HG03354 (cell line): Measurements from ENCODE around the gene NACC1.
"Not testable (repeated sequence)": the region's sequence is repeated elsewhere in the genome, so short reads cannot be mapped to it uniquely, and the experiment has no call there.

Experiments used
- ATAC-seq: cut with Tn5 transposase; IDR thresholded peaks from one replicate; pipeline ENCODE4 v1.9.1; 2021; ENCODE audit warnings: mild to moderate bottlenecking; ENCODE audit not compliant: unreplicated experiment, poor library complexity, severe bottlenecking

NACC1 gene

DNA sequence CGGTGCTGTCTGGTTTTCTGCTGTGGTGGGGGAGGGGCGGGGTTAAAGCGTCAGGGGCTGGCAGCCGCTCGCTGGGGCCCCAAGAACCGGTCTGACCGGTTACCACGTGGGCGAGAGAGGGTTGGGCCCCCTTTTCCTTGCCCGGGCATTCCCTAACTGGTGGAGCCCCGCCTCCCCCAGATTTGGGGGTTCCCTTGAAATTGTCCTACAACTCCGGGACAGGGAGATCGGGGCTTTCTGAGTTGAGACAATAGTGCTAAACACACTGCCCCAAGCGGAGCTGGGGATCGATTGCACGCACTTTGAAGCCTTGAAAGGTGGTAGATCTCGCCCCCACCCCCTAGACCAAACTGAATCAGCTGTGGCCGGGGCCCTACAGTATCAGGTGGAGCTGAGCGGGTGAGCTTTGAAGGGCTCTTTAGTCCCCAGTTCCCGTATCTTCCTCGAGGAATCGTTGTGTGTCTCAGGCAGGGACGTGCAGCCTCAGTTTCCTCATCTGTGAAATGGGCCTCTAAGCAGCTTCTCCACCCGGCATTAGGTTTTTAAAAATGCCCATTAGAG lies 36.9 kb downstream of the NACC1 start:
- ATAC-seq = no peak

DNA sequence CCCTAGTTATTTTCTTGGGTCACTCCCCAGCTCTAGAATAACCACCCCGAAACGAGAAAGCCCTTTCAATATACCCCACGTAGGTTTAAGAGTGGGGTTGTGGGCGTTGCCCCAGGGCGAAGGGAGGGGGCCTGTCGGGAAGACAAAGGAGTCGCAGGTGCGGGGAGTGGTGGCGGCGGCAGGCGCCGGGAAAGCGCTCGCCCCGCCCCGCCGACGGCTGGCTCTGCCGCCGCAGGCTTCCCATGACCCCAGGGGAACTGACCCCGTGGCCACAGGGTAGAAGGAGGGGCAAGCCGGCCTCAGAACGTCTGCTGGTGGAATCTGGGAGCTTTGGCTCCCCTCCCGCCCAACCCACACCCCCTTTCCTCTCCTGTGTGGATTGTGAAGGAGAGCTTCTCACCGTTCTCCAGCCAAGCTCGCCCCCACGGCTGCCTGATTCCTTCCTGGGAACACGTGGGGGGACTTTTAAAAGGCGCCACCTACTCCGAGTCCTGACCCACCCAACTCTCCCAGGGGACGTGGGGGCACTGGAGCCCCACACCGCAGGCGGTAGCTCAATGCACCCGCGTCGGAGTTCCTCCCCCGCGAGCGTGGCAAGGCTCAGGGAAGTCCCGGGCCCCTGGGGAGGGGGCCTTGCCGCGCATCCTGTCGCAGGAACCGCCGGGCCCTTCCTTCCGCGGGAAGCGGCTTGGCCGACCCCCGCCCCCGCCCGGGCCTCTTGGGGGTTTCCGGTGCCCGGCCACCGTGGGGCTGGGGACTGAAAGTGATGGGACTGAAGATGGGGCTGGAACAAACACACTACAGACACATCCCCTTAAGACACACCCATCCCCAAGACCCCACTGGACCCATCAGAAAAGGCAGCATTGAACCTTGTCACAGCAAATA lies 37.7 kb downstream of the NACC1 start:
- ATAC-seq = no peak

DNA sequence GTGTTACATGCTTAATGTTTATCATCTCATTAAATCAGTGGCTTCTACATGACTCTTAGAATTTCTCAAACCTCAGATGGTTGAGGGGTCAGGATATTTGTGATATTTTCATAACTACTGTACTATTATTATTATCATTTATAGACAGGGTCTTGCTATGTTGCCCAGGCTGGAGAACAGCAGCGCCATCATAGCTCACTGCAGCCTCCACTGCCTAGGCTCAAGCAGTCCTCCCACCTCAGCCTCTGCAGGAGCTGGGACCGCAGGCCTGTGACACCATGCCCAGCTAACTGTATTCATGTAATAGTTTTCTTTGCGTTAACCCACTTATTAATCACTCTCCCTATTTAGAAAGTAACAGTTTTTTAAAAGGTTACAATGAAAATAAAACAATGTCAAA lies 41.6 kb downstream of the NACC1 start:
- no peak for ATAC-seq

DNA sequence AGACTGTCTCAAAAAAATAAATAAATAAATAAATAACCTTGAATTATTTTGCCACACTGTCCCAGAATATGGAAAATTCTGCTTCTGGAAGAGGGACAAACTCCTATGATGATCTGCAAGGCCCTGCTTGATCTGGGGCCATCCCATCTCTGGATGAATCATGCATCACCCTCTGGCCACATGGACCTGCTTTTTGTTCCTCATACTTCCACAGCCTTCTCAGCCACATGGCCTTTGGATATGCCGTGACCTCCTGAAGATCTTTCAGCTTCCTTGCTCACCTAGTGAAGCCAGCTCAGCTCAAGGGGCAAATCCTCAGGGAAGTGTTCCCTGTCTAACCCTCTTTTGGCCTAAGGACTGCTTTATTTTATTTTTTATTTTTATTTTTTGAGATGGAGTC lies 42.5 kb downstream of the NACC1 start:
- no peak for ATAC-seq

DNA sequence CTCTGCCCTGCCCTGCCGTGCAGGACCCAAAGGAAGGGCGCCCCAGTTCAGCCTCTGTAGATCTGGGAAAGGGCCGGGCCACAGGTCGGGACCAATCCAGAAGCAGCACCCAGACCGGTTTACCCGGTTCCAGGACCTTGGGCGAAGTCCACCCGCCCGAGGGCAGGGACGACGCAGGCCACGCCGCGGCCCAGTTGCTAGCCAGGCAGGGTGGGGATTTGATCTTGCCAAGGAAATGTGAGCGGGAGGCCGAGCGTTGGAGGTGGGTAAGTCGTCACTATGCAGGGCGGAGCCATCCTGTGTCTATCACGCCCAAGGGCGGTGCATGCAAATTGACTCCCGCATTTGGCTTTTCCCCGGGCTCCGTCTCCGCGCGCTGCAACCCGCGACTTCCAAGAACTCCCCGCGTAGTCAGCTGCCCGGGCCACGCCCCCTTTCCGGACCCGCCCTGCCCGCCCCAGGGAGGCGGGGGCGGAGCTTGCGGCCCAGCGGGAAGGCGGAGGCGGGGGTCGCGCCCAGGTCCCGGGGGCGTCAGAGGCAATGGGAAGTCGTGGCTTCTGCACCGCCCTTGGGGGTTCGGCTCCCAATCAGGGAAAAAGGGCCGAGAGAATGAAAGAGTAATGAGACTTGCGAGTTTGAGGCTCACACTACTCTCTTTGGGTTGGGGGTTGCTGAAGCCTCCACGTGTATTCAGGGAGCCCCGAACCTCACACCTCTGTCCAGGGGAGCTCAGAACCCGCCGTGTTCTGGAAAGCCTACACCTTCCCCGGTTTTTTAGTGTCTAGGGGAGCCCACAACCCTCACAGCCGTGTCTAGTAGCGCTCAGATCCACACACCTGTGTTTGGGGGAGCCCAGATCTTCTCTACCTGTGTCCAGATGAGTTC lies 44.9 kb downstream of the NACC1 start:
- peak; percentile 49 for ATAC-seq

DNA sequence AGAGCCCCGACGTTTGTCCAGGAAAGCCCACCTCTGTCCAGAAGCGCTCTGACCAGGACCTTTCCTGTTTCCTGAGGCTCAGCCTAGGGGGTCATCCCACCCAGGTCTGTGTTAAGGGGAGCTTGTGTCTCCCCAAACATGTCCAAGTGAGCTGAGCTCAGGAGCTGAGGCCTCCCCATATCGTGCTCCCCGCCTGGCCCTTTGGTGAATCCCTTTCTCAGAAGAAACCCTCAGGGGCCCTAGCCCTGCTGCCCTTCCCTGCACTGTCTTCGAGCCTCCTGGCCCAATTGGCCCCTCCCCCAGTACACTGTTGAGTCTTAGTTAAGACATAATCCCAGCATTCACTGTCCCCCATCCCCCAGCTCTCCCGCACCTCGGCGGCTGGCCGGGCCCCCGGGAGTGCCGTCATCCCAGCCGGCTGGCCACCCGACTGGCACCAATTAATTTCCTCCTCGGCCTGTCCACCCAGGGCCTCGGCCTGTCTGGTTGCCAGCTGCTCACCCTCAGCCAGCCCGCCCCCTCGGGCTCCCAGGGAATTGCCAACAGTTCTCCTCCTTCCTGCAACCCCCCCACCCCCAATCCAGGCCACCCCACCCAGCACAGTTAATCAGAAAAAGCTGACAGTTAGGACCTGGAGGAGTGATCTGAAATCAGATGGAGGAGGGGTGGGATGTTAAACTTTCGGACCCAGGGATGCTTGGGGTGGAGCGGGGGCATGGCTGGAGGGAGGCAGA lies 45.7 kb downstream of the NACC1 start:
- peak; percentile 4 for ATAC-seq

DNA sequence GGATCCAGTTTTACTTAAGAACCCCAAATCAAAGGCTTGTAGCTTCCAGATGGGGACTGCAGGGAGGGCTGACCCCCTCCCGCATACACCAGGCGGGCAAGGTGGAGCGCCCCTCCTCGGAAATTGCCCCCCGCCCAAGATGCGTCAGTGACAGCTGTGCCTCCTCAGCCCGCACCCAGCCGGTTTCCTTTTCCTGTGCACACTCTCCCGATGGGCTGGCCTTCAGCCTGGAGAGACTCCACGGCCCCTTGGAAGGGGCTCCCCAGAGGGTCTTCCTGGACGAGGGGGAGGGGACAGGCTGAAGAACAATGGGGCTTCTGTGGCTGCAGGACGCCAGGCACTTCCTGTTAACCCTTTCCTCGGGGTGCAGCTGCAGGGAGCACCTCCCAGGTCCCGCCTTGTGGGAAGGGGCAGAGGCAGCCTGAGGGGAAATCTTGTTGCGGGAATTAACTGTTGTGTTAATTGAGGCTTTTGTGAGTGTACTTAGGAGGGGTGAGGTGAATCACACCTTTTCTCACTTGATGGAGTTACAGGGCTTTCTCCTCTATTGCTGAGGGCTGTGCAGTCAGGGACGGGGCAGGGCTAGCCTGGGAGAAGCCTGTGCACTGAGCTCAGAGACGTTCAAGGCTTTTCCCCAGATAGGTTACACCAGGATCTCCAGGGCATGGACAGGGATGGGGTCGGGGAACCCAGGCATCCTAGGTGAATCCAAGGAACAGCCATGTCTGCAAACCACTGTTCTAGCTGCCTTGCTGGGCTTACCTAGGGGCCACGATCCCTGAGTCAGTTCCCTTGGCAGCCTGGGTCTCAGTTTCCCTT lies 46.5 kb downstream of the NACC1 start:
- no peak for ATAC-seq

DNA sequence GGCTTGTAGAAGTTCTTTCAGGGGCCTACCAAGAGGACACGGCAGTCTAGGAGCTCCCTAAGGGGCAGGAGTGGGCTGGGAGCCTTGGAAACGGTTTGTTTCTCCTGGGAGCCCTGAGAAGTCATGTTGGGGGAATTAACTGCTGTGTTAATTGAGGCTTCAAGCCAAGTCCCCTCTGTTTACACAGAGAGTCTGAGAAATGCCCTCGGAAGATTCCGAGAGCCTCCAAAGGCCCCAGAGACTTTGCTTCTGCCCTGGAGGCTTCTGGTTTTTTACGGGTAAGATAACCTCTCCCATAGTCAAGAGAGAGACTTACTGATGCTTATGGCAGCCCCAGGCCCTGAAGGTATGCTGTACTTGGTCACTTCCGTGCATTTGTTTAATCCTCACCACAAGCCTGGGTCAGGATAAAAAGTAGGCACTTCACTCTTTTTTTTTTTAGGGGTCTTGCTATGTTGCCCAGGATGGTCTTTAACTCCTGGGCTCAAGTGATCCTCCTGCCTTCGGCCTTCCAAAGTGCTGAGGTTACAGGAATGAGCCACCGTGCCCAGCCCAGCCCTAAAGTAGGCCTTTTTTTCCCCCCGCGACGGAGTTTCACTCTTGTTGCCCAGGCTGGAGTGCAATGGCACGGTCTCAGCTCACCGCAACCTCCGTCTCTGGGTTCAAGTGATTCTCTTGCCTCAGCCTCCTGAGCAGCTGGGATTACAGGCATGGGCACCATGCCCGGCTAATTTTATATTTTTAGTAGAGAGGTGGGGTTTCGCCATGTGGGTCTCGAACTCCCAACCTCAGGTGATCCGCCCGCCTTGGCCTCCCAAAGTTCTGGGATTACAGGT lies 47.3 kb downstream of the NACC1 start:
- no peak for ATAC-seq

DNA sequence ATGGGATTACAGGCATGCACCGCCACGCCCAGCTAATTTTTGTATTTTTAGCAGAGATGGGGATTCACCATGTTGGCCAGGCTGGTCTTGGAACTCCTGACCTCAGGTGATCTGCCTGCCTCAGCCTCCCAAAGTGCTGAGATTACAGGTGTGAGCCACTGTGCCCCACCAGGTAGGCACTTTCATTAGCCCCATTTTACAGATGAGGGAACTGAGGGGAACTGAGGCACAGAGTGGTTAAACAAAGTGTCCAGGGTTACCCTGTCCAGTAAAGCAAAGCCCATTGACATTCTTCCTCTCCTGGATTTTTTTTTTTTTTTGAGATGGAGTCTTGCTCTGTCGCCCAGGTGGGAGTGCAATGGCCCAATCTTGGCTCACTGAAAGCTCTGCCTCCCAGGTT lies 48.1 kb downstream of the NACC1 start:
- not testable (repeated sequence) for ATAC-seq

DNA sequence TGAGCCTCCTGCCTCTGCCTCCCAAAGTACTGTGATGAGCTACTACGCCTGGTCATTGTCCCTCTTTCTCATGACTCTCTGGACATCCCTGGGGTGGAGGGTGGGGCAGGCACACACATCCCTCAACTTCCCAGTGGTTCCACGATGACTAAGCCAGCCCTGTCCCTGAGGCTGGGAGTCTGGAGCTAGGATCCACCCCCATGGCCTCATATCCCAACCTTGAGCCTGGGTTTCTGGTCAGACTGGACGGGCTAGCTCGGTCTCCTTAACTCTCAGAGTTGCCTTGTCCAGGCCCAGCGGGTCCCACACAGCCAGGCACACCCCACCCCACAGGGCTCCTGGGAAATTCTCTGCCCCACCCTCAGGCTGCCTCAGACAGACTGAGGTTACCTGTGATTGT lies 51.7 kb downstream of the NACC1 start:
- ATAC-seq = no peak

DNA sequence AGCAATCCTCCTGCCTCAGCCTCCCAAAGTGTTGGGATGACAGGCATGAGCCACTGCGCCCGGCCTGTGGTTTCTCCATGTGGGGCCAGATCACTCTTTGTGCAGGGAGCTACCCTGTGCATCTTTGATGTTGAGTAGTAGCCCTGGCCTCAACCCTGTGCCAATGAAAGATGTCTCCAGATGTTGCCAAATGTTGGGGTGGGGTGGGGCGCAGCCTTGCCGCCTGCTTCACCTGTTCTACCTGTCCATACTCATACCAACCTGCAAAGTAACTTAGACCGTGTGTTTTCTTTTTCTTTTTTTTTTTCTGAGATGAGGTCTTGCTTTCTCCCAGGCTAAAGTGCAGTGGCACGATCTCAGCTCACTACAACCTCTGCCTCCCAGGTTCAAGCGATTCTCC lies 53.1 kb downstream of the NACC1 start:
- ATAC-seq = no peak

DNA sequence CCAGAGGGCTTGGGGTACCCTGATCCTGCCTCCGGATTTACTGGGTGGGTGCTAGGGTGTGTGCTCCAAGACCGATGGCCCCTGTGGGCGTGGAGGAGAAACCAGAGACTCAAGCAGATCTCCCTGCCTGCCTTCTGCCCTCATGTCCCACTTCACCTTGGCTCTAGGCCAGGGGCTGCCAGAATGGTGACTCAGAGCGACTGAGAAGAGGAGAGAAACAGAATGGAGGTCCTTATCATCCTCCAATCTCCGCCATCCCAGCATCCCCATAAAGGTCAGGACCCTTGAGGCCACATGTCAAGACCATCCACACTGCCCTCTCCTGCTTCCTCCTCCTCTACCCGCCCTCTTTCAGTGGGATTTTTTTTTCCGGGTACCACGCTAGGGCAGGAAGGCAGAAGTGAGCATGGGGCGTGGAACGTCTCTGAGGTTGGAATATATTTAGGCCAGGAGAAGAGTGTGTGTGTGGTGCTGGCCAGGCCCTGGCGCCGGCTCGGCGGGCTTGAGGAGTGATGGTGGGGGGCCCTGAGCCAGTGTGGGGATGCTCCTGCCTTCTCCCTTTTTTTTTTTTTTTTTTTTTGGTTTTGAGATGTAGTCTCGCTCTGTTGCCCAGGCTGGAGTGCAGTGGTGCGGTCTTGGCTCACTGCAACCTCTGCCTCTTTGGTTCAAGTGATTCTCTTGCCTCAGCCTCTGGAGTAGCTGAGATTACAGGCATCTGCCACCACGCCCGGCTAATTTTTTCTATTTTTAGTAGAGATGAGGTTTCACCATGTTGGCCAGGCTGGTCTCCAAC lies 54.5 kb downstream of the NACC1 start:
- ATAC-seq = no peak

DNA sequence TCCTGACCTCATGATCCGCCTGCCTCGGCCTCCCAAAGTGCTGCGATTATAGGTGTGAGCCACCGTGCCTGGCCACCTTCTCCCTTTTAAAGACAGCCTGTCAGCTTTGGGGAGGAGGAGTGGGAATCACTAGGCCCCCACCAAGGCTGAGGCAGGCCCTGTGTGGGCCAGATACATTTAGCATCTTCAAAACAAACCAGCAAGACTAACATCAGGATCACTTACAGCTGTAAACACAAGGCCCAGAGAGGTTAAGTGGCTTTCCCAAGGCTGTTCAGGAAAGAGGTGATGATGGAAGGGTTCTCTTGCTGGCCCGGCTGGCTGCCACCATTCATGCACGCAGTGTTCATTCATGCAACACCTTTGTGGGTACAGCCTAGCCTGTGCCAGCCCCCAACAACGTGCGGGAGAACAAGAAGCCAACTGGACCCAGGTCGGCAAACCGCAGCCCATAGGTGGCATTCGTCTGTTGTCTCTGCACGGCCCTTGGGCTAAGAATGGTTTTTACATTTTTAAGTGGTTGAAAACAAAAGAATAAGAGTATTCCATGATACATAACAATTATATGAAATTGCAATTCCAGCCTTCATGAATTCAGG lies 55.2 kb downstream of the NACC1 start:
- ATAC-seq = no peak

DNA sequence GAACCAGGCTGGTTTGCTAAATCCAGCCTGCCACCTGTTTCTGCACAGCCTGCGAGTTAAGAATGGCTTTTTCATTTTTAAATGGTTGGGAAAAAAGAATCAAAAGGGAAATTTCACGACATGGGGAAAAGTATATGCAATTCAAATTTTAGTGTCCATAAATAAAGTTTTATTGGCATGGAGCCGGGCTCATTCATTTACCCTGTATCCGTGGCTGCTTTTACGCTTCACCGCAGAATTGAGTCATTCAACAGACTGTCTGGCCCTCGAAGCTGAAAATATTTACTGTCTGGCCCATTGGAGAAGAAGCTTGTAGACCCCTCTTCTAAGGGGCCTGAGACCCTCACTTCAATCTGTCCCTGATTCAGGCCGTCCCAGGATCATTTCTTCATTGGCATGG lies 58.3 kb downstream of the NACC1 start:
- ATAC-seq = no peak

DNA sequence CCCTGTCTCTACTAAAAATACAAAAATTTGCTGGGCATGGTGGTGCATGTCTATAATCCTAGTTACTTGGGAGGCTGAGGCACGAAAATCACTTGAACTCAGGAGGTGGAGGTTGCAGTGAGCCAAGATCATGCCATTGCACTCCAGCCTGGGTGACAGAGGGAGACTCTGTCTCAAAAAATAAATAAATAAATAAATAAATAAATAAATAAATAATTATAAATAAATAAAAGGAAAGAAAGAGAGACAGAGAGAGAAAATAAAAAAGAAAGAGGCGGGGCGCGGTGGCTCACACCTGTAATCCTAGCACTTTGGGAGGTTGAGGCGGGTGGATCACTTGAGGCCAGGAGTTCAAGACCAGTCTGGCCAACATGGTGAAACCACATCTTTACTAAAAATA lies 59.5 kb downstream of the NACC1 start:
- ATAC-seq = not testable (repeated sequence)

DNA sequence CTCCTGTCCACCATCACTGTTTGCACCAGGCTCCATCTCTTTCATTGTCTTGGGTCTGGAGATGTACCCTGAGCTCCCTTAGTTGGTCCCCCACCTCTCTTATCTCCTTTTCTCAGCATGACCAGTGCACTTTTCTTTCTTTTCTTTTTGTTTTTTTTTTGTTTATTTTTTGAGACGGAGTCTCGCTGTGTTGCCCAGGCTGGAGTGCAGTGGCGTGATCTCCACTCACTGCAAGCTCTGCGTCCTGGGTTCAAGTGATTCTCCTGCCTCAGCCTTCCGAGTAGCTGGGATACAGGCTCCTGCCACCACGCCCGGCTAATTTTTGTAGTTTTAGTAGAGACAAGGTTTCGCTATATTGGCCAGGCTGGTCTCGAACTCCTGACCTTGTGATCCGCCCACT lies 60.2 kb downstream of the NACC1 start:
- ATAC-seq = not testable (repeated sequence)

DNA sequence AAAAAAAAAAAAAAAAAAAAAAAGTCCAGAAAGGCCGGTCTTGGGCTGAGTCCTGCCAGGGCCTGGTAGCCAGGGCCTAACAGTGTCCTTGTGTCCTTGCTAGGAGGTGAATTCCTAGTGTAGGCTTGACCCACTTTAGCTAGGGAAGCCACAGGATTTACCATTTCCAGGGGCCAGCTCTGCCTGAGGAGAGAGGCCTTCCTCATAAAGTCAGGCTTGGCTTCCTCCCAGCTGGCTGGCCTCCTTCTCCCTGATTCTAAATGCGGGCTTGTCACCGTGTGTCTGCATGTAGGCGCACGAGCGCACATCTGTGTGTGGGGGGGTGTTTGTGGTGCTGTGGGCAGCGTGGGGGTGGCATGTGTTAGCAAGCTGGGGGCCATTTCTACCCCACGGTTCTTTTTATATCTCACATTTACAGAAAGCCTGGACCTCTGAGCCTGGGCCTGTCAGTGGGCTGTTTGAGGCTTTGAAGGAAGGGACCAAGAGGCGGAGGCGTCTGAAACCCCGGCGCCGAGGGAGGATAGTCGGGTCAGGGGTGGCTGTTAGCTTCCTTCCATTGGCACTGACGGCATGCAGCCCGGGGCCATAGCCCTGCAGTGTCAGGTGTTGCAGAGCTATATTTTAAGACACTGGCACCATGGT lies 63.8 kb downstream of the NACC1 start:
- no peak for ATAC-seq
